ENCODE data around the gene COQ3. TPM values are rescaled to one million over a fixed set of nuclear protein-coding genes. Genes with fewer than 3 reads are reported as not detected.

Gene COQ3
- total RNA-seq, 1 experiment from 2014 or later = 10.9 TPM

DNA sequence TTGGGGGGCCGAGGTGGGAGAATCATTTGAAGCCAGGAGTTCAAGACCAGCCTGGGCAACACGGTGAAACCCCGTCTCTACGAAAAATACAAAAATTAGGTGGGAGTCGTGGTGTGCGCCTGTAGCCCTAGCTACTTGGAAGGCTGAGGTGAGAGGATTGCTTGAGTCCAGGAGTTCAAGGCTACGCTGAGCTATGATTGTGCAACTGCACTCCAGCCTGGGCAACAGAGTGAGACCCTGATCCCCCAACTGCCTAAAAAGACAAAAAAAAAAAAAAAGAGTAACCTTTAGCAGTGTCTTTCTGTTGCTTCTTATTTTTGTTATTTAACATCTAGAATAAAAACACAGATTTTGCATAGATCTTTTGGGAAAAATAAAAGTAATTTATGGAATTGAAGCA lies 13.1 kb upstream of the COQ3 start:
- no peak overlapping the region for H2AFZ ChIP-seq (ENCODE audit: low read length)
- H3K9me3 ChIP-seq (ENCODE audit: control insufficient read depth, low read depth, low read length) = no peaks in the 10 kb centered on the region
- H3K27me3 ChIP-seq (ENCODE audit: insufficient read depth, low read length) = no peaks in the 10 kb centered on the region
- TF ChIP-seq, protein P1, sequence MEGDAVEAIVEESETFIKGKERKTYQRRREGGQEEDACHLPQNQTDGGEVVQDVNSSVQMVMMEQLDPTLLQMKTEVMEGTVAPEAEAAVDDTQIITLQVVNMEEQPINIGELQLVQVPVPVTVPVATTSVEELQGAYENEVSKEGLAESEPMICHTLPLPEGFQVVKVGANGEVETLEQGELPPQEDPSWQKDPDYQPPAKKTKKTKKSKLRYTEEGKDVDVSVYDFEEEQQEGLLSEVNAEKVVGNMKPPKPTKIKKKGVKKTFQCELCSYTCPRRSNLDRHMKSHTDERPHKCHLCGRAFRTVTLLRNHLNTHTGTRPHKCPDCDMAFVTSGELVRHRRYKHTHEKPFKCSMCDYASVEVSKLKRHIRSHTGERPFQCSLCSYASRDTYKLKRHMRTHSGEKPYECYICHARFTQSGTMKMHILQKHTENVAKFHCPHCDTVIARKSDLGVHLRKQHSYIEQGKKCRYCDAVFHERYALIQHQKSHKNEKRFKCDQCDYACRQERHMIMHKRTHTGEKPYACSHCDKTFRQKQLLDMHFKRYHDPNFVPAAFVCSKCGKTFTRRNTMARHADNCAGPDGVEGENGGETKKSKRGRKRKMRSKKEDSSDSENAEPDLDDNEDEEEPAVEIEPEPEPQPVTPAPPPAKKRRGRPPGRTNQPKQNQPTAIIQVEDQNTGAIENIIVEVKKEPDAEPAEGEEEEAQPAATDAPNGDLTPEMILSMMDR (conservative IDR thresholded peaks at IDR 0.05) = no peak
- H2BK12ac ChIP-seq (ENCODE audit: insufficient read length, low read depth, low read length) = no peak overlapping the region
- Mint-ChIP-seq H3K9me3 (no peaks in the 10 kb centered on the region), H3K27me3 (ENCODE audit: low read depth) (no peaks in the 10 kb centered on the region), H3K4me1 (no peaks in the 10 kb centered on the region), H3K27ac (no peak overlapping the region), H3K36me3 (ENCODE audit: insufficient read depth in 1 of 3, low read depth in 3 of 3) (peaks cover 58 to 85% (median 80%) of the 10 kb centered on the region in 3 experiments), H3K4me3 (no peak overlapping the region)
- no peak overlapping the region for H3K4me2 ChIP-seq (ENCODE audit: insufficient read depth, insufficient read length, low read length)
- H3K4me1 ChIP-seq (ENCODE audit: insufficient read depth, low read length) = no peaks in the 10 kb centered on the region
- H2BK15ac ChIP-seq (ENCODE audit: low read depth, low read length) = no peak overlapping the region
- no peaks in the 10 kb centered on the region for H3K23me2 ChIP-seq (ENCODE audit: insufficient read length, low read depth, low read length, poor library complexity, severe bottlenecking)
- no peak overlapping the region for H3K18ac ChIP-seq (ENCODE audit: insufficient read length, low read depth, low read length)
- H3K4ac ChIP-seq (ENCODE audit: low read depth, low read length) = no peak overlapping the region
- no peak overlapping the region for H3K27ac ChIP-seq (ENCODE audit: insufficient read length, low read depth, low read length)
- H3T11ph ChIP-seq (ENCODE audit: low read length) = no peak overlapping the region
- no peak overlapping the region for H2BK5ac ChIP-seq (ENCODE audit: insufficient read length, low read length)
- H4K5ac ChIP-seq (ENCODE audit: insufficient read length, low read depth, low read length) = no peak overlapping the region
- no peak overlapping the region for H3K56ac ChIP-seq (ENCODE audit: insufficient read length, low read depth, low read length)
- no peaks in the 10 kb centered on the region for H3K79me1 ChIP-seq (ENCODE audit: insufficient read depth, low read depth, low read length, poor library complexity, severe bottlenecking)
- H3K79me2 ChIP-seq (ENCODE audit: insufficient read depth, low read length) = no peaks in the 10 kb centered on the region
- no peak overlapping the region for H3K14ac ChIP-seq (ENCODE audit: insufficient read depth, low read length)
- no peaks in the 10 kb centered on the region for H4K20me1 ChIP-seq (ENCODE audit: control insufficient read depth, insufficient read depth, insufficient read length)
- H2AK5ac ChIP-seq (ENCODE audit: insufficient read length, low read length) = no peak overlapping the region
- no peak for DNase-seq
- no peak overlapping the region for H4K91ac ChIP-seq (ENCODE audit: insufficient read length, low read depth, low read length)
- H3K23ac ChIP-seq (ENCODE audit: insufficient read length, low read depth, low read length) = no peak overlapping the region
- no CpG with 5 or more reads among the region's 7 CpGs for WGBS (ENCODE audit: extremely low coverage, insufficient read length, low lambda C conversion rate)
- H2BK120ac ChIP-seq (ENCODE audit: low read depth, low read length, poor library complexity, severe bottlenecking) = no peak overlapping the region
- H4K8ac ChIP-seq (replicated peaks; ENCODE audit: insufficient read length, low read depth, low read length) = no peak overlapping the region
- H3K9ac ChIP-seq (ENCODE audit: extremely low read depth, insufficient read length, low read length) = no peak overlapping the region
- no peak overlapping the region for H2BK20ac ChIP-seq (ENCODE audit: low read depth, low read length, poor library complexity, severe bottlenecking)

Measured in H9 (cell line).